ENCODE results near the gene SLC17A9. TPM values are rescaled to one million over a fixed set of nuclear protein-coding genes. Genes with fewer than 3 reads are reported as not detected.

Gene SLC17A9
- total RNA-seq, 1 donor from 2014 or later: 7.0 TPM

- Mint-ChIP-seq H3K4me1 (ENCODE audit: unreplicated experiment) (no peaks in the 10 kb centered on the region), H3K36me3 (ENCODE audit: low read depth, unreplicated experiment) (peaks cover 4% of the 10 kb centered on the region), H3K27ac (ENCODE audit: unreplicated experiment) (no peak overlapping the region), H3K9me3 (ENCODE audit: unreplicated experiment) (no peaks in the 10 kb centered on the region), H3K27me3 (ENCODE audit: unreplicated experiment) (peaks cover 11% of the 10 kb centered on the region), H3K4me3 (ENCODE audit: unreplicated experiment) (no peak overlapping the region)
- TF ChIP-seq CTCF (IDR thresholded peaks at IDR 0.05; ENCODE audit: unreplicated experiment): no peak
- no peak for DNase-seq (ENCODE audit: low spot score)
These were observed 28.5 kb downstream of the SLC17A9 start for GRCh38 chr20:62980970-62981369.

GRCh38 chr20:62982124-62983075 is 29.9 kb downstream of the SLC17A9 start:
- Mint-ChIP-seq H3K4me3 (ENCODE audit: unreplicated experiment) (no peak overlapping the region), H3K4me1 (ENCODE audit: unreplicated experiment) (no peaks in the 10 kb centered on the region), H3K9me3 (ENCODE audit: unreplicated experiment) (no peaks in the 10 kb centered on the region), H3K27ac (ENCODE audit: unreplicated experiment) (no peak overlapping the region), H3K36me3 (ENCODE audit: low read depth, unreplicated experiment) (peaks cover 4% of the 10 kb centered on the region), H3K27me3 (ENCODE audit: unreplicated experiment) (peaks cover 11% of the 10 kb centered on the region)
- DNase-seq (ENCODE audit: low spot score): no peak
- no peak for TF ChIP-seq CTCF (IDR thresholded peaks at IDR 0.05; ENCODE audit: unreplicated experiment)

- Mint-ChIP-seq H3K4me1 (ENCODE audit: unreplicated experiment) (no peaks in the 10 kb centered on the region), H3K9me3 (ENCODE audit: unreplicated experiment) (no peaks in the 10 kb centered on the region), H3K27ac (ENCODE audit: unreplicated experiment) (no peak overlapping the region), H3K4me3 (ENCODE audit: unreplicated experiment) (no peak overlapping the region), H3K27me3 (ENCODE audit: unreplicated experiment) (peaks cover 11% of the 10 kb centered on the region), H3K36me3 (ENCODE audit: low read depth, unreplicated experiment) (peaks cover 4% of the 10 kb centered on the region)
- TF ChIP-seq CTCF (IDR thresholded peaks at IDR 0.05; ENCODE audit: unreplicated experiment): no peak
- DNase-seq (ENCODE audit: low spot score): no peak
These were observed 30.7 kb downstream of the SLC17A9 start for GRCh38 chr20:62983210-62983609.

- H3K27ac Mint-ChIP-seq (ENCODE audit: unreplicated experiment): no peak overlapping the region
- no peaks in the 10 kb centered on the region for H3K4me1 Mint-ChIP-seq (ENCODE audit: unreplicated experiment)
- no peak for DNase-seq (ENCODE audit: low spot score)
- H3K27me3 Mint-ChIP-seq (ENCODE audit: unreplicated experiment): peaks cover 8% of the 10 kb centered on the region
- no peaks in the 10 kb centered on the region for H3K9me3 Mint-ChIP-seq (ENCODE audit: unreplicated experiment)
- H3K36me3 Mint-ChIP-seq (ENCODE audit: low read depth, unreplicated experiment): peaks cover 4% of the 10 kb centered on the region
- no peak overlapping the region for H3K4me3 Mint-ChIP-seq (ENCODE audit: unreplicated experiment)
- TF ChIP-seq CTCF (IDR thresholded peaks at IDR 0.05; ENCODE audit: unreplicated experiment): no peak
These were observed 32.3 kb downstream of the SLC17A9 start for GRCh38 chr20:62984666-62985443.
